HL-60/S4 (cell line): Measurements from ENCODE around the gene TPST2.

ENCODE experiments used
- in situ Hi-C: fragments of 300-500 bp; cut with MboI; formaldehyde crosslinking; loops from 2 replicates; pipeline ENCODE4 v1.14.3; 2022; ENCODE audit warnings: low sequenced_read_pairs

The TPST2 gene

GRCh38 chr22:26503758-26504157, 86.2 kb downstream of the TPST2 start:
- in situ Hi-C loops: no loop called here

DNA sequence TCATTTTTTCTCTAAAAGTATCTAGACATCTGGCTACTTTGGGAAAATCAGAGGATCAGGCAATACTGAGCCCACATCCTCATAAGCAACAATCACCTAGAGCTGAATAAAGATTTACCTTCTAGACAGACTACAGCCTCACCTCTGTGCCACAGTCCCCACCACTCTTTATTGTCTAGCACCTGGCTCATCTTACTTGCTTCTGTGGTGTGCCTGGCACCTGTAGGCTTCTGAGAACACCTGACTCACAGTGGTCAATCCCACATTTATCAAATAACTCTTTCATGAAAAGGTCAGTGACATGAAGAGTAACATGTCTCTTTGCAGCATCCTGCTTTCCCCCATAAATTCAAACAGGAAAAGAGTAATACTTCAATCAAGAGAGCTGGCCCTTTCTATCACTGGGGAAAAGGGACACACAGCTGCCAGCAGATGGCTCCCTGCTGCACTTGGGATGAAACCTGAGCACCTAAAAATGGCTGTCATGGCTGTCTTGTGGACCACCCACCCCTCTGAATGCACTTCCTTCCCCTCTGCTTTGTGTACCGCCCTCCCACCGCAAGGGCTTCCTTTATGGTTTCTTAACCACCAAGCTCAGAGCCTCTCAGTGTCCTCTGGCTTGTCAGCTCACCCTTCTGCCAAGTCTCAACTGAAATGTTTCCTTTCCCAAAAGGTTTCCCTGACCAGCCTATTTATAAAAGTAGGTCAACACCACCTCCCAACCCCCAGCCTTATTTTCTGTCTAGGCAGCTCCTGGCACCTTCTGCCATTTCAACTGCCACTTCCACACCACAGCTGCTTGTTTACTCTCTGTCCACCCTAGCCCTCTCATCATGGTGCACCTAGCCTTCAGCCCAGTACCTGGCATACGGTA, 87.0 kb downstream of the TPST2 start:
- in situ Hi-C loops: no loop called here

DNA sequence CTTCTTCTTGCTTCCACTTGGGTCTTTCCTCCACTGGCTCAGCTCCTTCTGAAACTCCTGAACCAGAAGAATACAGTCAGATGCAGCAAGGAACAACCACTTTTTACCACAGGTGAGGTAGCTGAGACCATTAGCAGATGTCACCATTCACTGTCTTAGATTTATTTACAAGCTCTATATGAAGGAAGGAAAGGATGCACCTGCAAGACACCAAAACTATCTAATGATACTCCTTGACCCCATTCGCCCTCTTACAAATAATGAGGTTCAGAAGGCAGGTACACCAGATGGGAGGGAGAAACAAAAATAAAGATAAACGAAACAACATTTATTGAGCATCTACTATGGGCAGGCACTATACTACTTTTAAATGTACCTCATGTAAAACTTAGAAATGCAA, 87.9 kb downstream of the TPST2 start:
- in situ Hi-C loops: no loop called here

GRCh38 chr22:26499188-26499703, 90.7 kb downstream of the TPST2 start:
- in situ Hi-C loops: no loop called here

- in situ Hi-C loops: no loop called here
These were observed 93.5 kb downstream of the TPST2 start for GRCh38 chr22:26496456-26496855.

GRCh38 chr22:26494506-26494905, 95.4 kb downstream of the TPST2 start:
- in situ Hi-C loops: no loop called here

DNA sequence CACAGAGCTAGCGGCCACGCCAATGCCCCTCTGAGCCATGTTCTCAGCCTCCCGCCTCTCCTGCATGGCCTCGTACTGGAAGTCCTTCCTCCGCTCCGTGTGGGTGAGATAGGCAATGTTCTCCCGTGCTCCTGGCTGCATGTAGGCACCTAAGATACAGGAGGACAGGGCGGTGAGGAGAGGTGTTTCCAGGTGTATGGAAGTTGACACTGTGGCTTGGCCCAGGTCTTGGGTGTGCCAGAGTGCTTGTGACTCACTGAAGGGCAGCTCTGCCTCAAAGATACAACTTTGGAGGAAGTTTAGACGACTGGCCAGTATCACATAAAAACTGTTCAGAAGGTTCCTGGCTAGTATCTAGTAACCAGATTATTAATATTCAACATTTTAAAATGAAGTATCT, 97.7 kb downstream of the TPST2 start:
- in situ Hi-C loops: no loop called here

DNA sequence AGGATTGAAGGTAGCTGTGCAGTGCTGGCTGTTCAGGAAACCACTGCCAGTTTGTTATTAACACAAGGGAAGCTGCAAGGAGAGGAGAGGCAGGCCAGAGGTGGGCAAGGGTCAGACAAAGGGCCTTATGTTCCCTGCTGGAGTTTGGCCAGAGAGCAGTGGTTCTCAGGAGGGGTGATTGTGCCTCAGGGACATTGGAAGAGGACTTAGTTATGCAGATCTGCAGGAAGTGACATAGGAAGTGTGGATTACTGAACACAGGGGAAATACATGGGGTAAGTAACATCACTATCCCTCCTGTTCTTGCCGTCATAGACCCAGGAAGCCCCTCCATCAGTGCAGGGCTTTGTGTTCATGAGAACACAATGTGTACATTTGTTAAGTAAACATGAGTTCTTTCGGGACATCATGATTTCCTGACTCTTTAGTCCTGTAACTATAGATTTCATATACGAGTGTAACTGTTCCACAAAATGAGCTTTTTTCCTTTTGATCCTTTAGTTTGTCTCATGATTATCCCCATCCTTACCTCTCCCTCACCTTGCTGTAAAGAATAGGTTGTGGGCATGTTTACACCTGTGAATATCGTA, 100.4 kb downstream of the TPST2 start:
- in situ Hi-C loops: no loop called here

- in situ Hi-C loops: no loop called here
These were observed 101.9 kb downstream of the TPST2 start for GRCh38 chr22:26487996-26488395.

- in situ Hi-C loops: no loop called here
These were observed 103.5 kb downstream of the TPST2 start for GRCh38 chr22:26486394-26486793.

GRCh38 chr22:26485806-26486390, 104.0 kb downstream of the TPST2 start:
- in situ Hi-C loops: no loop called here

DNA sequence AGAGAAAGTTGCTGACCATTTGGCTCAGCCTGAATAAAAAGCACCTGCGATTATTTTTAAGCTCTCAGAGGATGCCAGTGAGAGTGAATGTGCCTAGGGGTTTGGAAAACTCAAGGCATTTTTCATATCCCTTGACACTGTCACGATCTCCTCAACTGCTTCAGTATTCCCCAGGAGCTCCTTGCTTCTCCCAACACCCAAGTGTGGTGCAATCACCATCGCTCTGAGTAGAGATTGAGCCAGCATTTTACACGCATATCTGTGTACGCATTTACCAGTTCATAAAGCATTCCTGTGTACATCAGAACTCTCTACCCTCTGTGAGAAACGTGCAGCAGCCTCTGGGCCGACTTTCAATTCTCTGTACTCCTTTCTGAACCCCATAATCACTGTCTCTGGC, 104.9 kb downstream of the TPST2 start:
- in situ Hi-C loops: no loop called here

DNA sequence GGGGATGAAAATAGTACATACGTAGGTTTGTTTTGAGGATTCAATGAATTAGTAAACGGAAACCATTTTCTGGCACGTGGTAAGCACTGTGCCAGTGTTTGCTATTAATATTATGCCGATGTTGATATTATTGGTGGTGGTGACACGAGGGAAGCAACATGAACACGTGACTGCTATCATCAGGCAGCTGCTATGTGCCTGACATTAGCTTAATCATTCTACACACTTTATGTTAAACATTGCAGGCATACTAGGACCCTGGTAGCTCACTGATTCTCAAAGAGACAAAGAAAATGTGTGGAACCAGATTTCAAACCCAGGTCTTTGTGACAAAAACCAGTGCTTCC, 105.6 kb downstream of the TPST2 start:
- in situ Hi-C loops: no loop called here

DNA sequence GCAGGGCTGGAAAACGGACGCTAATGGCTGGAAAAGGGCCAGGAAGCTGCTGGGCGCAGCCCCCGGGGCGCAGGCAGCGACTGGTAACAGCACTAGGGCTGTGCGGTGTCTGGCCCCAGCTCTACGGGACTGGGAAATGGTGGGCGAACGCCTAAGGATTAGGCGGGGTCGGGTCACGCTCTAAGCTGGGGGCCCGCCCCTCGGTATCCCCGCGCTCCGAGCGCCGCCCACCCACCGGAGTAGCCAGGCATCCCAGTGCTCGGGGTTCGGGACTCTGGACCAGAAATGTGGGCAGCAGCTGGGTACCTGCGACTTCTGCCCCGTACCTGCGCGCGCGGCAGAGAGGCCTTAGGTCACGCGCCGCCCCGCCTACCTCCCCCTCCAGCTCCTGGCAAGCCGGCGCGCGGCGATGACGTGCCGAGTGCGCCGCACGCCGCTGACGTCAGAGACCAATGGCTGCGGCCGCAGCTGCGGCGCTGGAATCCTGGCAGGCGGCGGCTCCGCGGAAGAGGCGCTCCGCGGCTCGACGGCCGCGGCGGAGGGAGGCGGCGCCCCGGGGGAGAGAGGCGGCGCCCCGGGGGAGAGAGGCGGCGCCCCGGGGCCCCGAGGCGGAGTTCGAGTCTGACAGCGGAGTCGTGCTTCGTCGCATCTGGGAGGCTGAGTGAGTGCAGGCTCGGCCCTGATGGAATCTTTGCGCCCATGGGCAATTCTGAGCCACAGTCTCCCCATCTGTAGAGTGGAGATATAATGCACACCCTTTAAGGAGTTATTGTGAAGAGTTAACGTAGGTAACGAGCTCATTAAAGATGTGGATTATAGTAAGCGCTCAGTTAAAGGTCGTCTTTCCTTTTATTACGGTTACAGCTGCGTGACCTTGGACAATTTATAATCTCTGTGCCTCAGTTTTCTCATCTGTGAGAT, 106.2 kb downstream of the TPST2 start, which contains the start of the genes HPS4 and SRRD:
Gene HPS4, minus strand, starts transcription at position 345 of the 921 bp plus-strand sequence. CDS start 2,021 bp downstream, outside the sequence.
Gene SRRD, plus strand, starts transcription at position 439 of the 921 bp plus-strand sequence. Its CDS starts 14 bp downstream, at position 453.
- in situ Hi-C loops: no loop called here

GRCh38 chr22:26483043-26483438, 106.9 kb downstream of the TPST2 start:
- in situ Hi-C loops: no loop called here

GRCh38 chr22:26482161-26482560, 107.8 kb downstream of the TPST2 start:
- in situ Hi-C loops: no loop called here

- in situ Hi-C loops: no loop called here
These were observed 108.2 kb downstream of the TPST2 start for GRCh38 chr22:26481694-26482093.

DNA sequence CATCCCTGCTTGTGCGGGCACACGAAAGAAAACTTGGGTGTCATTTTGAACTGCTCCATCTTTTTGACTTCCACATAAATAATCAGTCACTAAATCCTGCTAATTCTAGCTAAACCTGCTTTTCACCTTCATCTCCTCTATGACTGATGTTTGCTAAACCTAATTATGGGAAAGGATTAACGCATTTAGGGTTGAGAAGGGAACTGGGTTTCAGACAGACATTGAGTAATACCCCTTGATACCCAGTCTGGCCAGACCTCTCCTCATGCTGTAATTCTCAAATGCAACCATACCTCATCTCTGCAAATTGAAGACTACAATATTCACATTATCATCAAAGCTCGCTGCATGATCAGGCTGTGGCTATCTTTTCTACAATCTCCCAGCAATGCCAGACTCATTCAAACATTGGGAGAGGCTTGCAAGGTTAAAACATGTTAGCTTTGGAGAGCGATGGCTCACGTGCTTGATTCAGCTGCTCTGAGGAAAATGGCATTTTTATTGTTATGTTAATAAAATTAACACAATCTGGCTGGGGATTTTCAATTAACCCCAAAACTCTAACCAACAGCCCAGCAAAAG, 108.7 kb downstream of the TPST2 start:
- in situ Hi-C loops: no loop called here

DNA sequence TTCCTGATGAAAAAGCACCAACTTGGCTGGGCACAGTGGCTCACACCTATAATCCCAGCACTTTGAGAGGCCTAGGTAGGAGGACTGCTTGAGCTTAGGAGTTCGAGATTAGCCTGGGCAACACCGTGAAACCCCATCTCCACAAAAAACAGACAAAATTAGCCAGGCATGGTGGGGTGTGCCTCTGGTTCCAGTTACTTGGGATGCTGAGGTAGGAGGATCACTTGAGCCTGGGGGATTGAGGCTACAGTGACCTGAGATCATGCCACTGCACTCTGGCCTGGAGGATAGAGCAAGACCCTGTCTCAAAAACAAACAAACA, 109.4 kb downstream of the TPST2 start:
- in situ Hi-C loops: no loop called here

DNA sequence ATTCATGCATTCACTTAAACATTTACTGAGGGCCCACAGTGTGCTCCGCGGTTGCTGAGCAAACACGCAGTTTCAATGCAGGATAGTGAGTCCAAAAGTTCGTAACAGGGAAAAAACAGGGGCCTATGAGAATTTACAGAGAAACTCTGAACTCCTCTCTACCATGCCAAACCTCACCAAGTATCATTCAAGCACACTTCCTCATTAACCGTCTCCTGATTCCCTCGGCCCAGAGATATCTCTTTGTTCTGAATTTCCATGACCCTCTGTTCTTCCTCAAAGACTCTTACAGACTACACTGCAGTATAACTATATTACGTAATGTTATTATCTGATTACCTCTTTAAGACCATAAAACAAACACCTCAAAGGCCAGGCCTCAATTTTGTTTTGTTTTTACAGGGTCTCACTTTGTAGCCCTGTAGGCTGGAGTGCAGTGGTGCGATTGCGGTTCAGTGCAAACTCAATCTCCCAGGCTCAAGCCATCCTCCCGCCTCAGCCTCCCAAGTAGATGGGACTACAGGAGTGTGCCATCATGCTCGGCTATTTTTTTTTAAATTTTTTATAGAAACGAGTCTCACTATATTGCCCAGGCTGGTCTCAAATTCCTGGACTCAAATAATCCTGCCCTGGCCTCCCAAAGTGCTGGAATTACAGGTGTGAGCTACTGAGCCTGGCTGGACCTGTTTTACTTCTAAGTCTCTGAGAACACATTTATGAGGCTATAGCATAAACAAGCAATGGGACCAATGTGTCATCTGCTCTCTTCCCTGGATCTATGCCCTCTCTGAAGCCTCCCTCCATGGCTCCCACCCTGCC, 109.9 kb downstream of the TPST2 start:
- in situ Hi-C loops: no loop called here
